Natural killer cell (primary cell): ENCODE results near the gene NDUFAF7. TPM values are rescaled to one million over a fixed set of nuclear protein-coding genes. Genes with fewer than 3 reads are reported as not detected.
"Not testable (repeated sequence)": the region's sequence is repeated elsewhere in the genome, so short reads cannot be mapped to it uniquely, and the experiment has no call there.

Experiments used
- ATAC-seq, 3 donors: fragments of 150-1000 bp in 2 of 3; fragments of 200-7000 bp in 1 of 3; cut with Tn5 transposase; 1 replicate in 1 of 3; 2 replicates in 2 of 3; pipeline ENCODE4 v1.10.0; 2021; ENCODE audit warnings: mild to moderate bottlenecking in 2 of 3, moderate library complexity in 2 of 3
- DNase-seq, 2 donors: peaks; one replicate each; pipeline versions ENCODE4 v3.0.0 to v3.0.0-alpha.2; 2013 to 2021; ENCODE audit warnings: mixed read lengths in 1 of 2
- H3K27ac ChIP-seq: one replicate; pipeline ENCODE4 v1.5.1; 2013; ENCODE audit warnings: mild to moderate bottlenecking, low read length
- H3K27me3 ChIP-seq: one replicate; pipeline ENCODE4 v1.6.1; 2013; ENCODE audit warnings: low read length; ENCODE audit not compliant: control insufficient read depth, insufficient read depth
- H3K36me3 ChIP-seq: one replicate; pipeline ENCODE4 v1.6.1; 2013; ENCODE audit warnings: low read length; ENCODE audit not compliant: control insufficient read depth, insufficient read depth
- H3K4me1 ChIP-seq: one replicate; pipeline ENCODE4 v1.6.1; 2013; ENCODE audit warnings: low read length; ENCODE audit not compliant: control insufficient read depth, insufficient read depth
- H3K4me3 ChIP-seq: one replicate; pipeline ENCODE4 v1.5.1; 2013; ENCODE audit warnings: low read length
- H3K9me3 ChIP-seq: one replicate; pipeline ENCODE4 v1.6.1; 2013; ENCODE audit warnings: low read length; ENCODE audit not compliant: control insufficient read depth, insufficient read depth
- H3K27ac Mint-ChIP-seq, 2 donors: one replicate each; pipeline ENCODE4 v1.8.0; 2022; ENCODE audit warnings: mild to moderate bottlenecking in 2 of 2, mixed read lengths in 2 of 2, moderate library complexity in 1 of 2
- H3K27me3 Mint-ChIP-seq, 2 donors: one replicate each; pipeline ENCODE4 v1.8.0; 2022; ENCODE audit warnings: low read depth in 2 of 2, mixed read lengths in 2 of 2
- H3K36me3 Mint-ChIP-seq: one replicate; pipeline ENCODE4 v1.8.0; 2022; ENCODE audit warnings: mixed read lengths
- H3K4me1 Mint-ChIP-seq, 2 donors: one replicate each; pipeline ENCODE4 v1.8.0; 2022; ENCODE audit warnings: mixed read lengths in 2 of 2
- H3K4me3 Mint-ChIP-seq: one replicate; pipeline ENCODE4 v1.8.0; 2022; ENCODE audit warnings: mild to moderate bottlenecking, moderate library complexity, mixed read lengths
- H3K9me3 Mint-ChIP-seq, 2 donors: one replicate each; pipeline ENCODE4 v1.8.0; 2022; ENCODE audit warnings: mixed read lengths in 2 of 2
- CTCF ChIP-seq: fragments of 200-600 bp; IDR thresholded peaks from one replicate; pipeline ENCODE4 v1.8.0; 2022; ENCODE audit warnings: antibody characterized with exemption
- WGBS: methylation state at CpG from one replicate; pipeline ENCODE4 v1.1.7; 2013; ENCODE audit warnings: missing lambda C conversion rate; ENCODE audit not compliant: insufficient coverage; 5-methylcytosine and 5-hydroxymethylcytosine counted together
- intact Hi-C: fragments of 100-400 bp; cut with micrococcal nuclease; formaldehyde crosslinking; loops from one replicate; pipeline ENCODE4 v1.14.2; 2022
- total RNA-seq, 4 donors: library from RNA; stranded (reverse); fragments of 120-200 nt in 1 of 4; gene quantifications; one replicate each; pipeline versions ENCODE4 v1.2.3 to v1.2.4, GENCODE V29; 2013 to 2022

NDUFAF7 gene
- total RNA-seq, 3 donors from 2014 or later (not counting 1 experiment from before 2014, with no cell fraction given), result 13.4 to 24.1 (median 19.7) TPM

GRCh38 chr2:37192551-37192950, 38.9 kb upstream of the NDUFAF7 start:
- Histone ChIP-seq H3K36me3 (no peaks in the 10 kb centered on the region), H3K27me3 (no peaks in the 10 kb centered on the region), H3K9me3 (no peaks in the 10 kb centered on the region), H3K27ac (no peak overlapping the region), H3K4me1 (peaks cover 15% of the 10 kb centered on the region), H3K4me3 (no peak overlapping the region)
- intact Hi-C loops, result no loop called here
- Mint-ChIP-seq H3K36me3 (no peaks in the 10 kb centered on the region), H3K4me3 (no peak overlapping the region), H3K27ac (no peak overlapping the region), H3K4me1 (peaks cover 15 to 16% of the 10 kb centered on the region in 2 donors), H3K27me3 (peaks cover 0 to 3% of the 10 kb centered on the region in 2 donors), H3K9me3 (no peaks in the 10 kb centered on the region)
- ATAC-seq (no peak), DNase-seq (no peak)
- no peak for TF ChIP-seq CTCF
- WGBS, result no CpG with 5 or more reads among the region's 1 CpG

- not testable (repeated sequence) for DNase-seq, H3K27me3 Mint-ChIP-seq
- H3K4me3 ChIP-seq, result peak overlapping the region; percentile 85
These were observed 35.6 kb upstream of the NDUFAF7 start for GRCh38 chr2:37195862-37196319.

GRCh38 chr2:37196320-37197195, 34.9 kb upstream of the NDUFAF7 start, which contains the start of gene CEBPZOS:
CEBPZOS (plus strand) TSS chr2:37196496; CDS start chr2:37199705, 3,209 bp downstream.
- ATAC-seq, result peak; percentile 86 to 92 (median 87)
- WGBS, result under 1% methylated on average over 72 of the region's 72 CpGs
- no peaks in the 10 kb centered on the region for H3K9me3 Mint-ChIP-seq
- no peak for TF ChIP-seq CTCF
- no peaks in the 10 kb centered on the region for H3K27me3 ChIP-seq
- H3K36me3 ChIP-seq, result peaks cover 13% of the 10 kb centered on the region
- peak within 1 kb of the TSS; percentile 87 for H3K27ac ChIP-seq
- H3K27me3 Mint-ChIP-seq, result no peaks in the 10 kb centered on the region
- peak; percentile 91 to 95 for DNase-seq
- peak within 1 kb of the TSS; percentile 85 for H3K4me3 ChIP-seq
- H3K9me3 ChIP-seq, result no peaks in the 10 kb centered on the region
- H3K4me1 ChIP-seq, result peaks cover 18% of the 10 kb centered on the region
- peak within 1 kb of the TSS; percentile 100 for H3K4me3 Mint-ChIP-seq
- peaks cover 27 to 28% of the 10 kb centered on the region in 2 donors for H3K4me1 Mint-ChIP-seq
- no peaks in the 10 kb centered on the region for H3K36me3 Mint-ChIP-seq
- intact Hi-C loops, result loop anchor here (2.0 kb wide), 1 partner anchor 40 kb away; the partner anchor contains the start of gene EIF2AK2
- H3K27ac Mint-ChIP-seq, result peak within 1 kb of the TSS; percentile 98

More at GRCh38 chr2:37195862-37196319, 35.6 kb upstream of the NDUFAF7 start:
- not testable (repeated sequence) for H3K36me3 ChIP-seq, H3K9me3 ChIP-seq, H3K9me3 Mint-ChIP-seq, ATAC-seq, H3K36me3 Mint-ChIP-seq, H3K27me3 ChIP-seq
- peaks cover 26% of the 10 kb centered on the region in 2 donors for H3K4me1 Mint-ChIP-seq
- peak overlapping the region; percentile 98 for H3K27ac Mint-ChIP-seq
- H3K4me1 ChIP-seq, result peaks cover 18% of the 10 kb centered on the region
- intact Hi-C loops, result loop anchor here (2.0 kb wide), 1 partner anchor 39 kb away; the partner anchor contains the start of gene EIF2AK2
- peak overlapping the region; percentile 87 for H3K27ac ChIP-seq
- peak overlapping the region; percentile 100 for H3K4me3 Mint-ChIP-seq
- WGBS, result 82% methylated on average over 20 of the region's 20 CpGs

- Mint-ChIP-seq H3K4me3 (no peak overlapping the region), H3K9me3 (no peaks in the 10 kb centered on the region), H3K36me3 (peaks cover 4% of the 10 kb centered on the region), H3K4me1 (peaks cover 34 to 37% of the 10 kb centered on the region in 2 donors), H3K27me3 (no peaks in the 10 kb centered on the region), H3K27ac (no peak overlapping the region)
- TF ChIP-seq CTCF, result no peak
- H3K36me3 ChIP-seq, result peaks cover 28% of the 10 kb centered on the region
- intact Hi-C loops, result no loop called here
- ATAC-seq (no peak), DNase-seq (no peak)
- H3K4me1 ChIP-seq, result peaks cover 18% of the 10 kb centered on the region
- no peaks in the 10 kb centered on the region for H3K27me3 ChIP-seq
- 99% methylated on average over 8 of the region's 8 CpGs for WGBS
- no peaks in the 10 kb centered on the region for H3K9me3 ChIP-seq
- no peak overlapping the region for H3K4me3 ChIP-seq
- no peak overlapping the region for H3K27ac ChIP-seq
These were observed 32.8 kb upstream of the NDUFAF7 start for GRCh38 chr2:37198681-37199065.
